Hepatocyte (in vitro differentiated cells): Measurements from ENCODE around the gene LARP4.

Experiments used
- CTCF ChIP-seq: fragments of 200-600 bp; sonication (generic); IDR thresholded peaks from 2 replicates; pipeline ENCODE4 v1.5.1; 2016; ENCODE audit warnings: antibody characterized with exemption, mild to moderate bottlenecking; ENCODE audit not compliant: poor library complexity
- EZH2 ChIP-seq: fragments of 200-600 bp; sonication (generic); IDR thresholded peaks from 2 replicates; pipeline ENCODE4 v1.6.1; 2016; ENCODE audit warnings: antibody characterized with exemption, mild to moderate bottlenecking, borderline replicate concordance
- EZH2phosphoT487 ChIP-seq: fragments of 200-600 bp; sonication (generic); IDR thresholded peaks from one replicate; pipeline ENCODE4 v1.6.1; 2018; ENCODE audit warnings: antibody characterized with exemption, mild to moderate bottlenecking, low read depth, moderate library complexity; ENCODE audit not compliant: unreplicated experiment, severe bottlenecking

GRCh38 chr12:50507474-50507838 is 106.8 kb downstream of the LARP4 start:
- TF ChIP-seq CTCF = no peak
- TF ChIP-seq EZH2phosphoT487 = no peak
- TF ChIP-seq EZH2 = no peak
